Testis (tissue), 2 donors: Measurements from ENCODE around the gene URM1.

Experiments
- POLR2A ChIP-seq: fragments of 450-650 bp; IDR thresholded peaks from one replicate; pipeline ENCODE4 v1.6.1; 2017; ENCODE audit warnings: antibody characterized with exemption, mild to moderate bottlenecking, moderate library complexity
- TF ChIP-seq, protein P1 (sequence below), 3 experiments: fragments of 450-650 bp in 2 of 3; fragments of 200-600 bp in 1 of 3; sonication (generic) in 1 of 3; IDR thresholded peaks; one replicate each; pipeline ENCODE4 v1.5.1; 2016 to 2019; ENCODE audit warnings: antibody characterized with exemption in 3 of 3, mild to moderate bottlenecking in 2 of 3, moderate library complexity in 1 of 3

DNA sequence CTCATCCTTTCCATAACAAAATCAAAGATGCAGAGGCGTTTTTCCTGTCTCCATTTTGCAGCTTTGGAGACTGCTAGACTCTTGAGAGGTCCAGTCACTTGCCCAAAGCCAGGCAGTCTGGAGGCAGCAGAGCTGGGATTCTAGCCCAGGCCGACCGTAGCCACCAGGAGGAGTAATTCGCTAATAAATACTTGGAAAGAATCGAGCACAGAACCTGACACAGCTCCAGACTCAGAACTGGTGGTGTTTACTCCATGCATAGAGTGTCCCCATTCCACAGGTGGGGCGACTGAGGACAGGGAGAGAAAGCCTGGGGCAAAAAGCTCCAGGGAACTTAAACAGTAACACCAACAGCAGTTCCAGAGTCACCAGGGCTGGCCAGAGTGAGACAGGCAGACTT lies 38.8 kb downstream of the URM1 start:
- TF ChIP-seq, protein P1, sequence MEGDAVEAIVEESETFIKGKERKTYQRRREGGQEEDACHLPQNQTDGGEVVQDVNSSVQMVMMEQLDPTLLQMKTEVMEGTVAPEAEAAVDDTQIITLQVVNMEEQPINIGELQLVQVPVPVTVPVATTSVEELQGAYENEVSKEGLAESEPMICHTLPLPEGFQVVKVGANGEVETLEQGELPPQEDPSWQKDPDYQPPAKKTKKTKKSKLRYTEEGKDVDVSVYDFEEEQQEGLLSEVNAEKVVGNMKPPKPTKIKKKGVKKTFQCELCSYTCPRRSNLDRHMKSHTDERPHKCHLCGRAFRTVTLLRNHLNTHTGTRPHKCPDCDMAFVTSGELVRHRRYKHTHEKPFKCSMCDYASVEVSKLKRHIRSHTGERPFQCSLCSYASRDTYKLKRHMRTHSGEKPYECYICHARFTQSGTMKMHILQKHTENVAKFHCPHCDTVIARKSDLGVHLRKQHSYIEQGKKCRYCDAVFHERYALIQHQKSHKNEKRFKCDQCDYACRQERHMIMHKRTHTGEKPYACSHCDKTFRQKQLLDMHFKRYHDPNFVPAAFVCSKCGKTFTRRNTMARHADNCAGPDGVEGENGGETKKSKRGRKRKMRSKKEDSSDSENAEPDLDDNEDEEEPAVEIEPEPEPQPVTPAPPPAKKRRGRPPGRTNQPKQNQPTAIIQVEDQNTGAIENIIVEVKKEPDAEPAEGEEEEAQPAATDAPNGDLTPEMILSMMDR (IDR thresholded peaks at IDR 0.05): no peak
- no peak for TF ChIP-seq POLR2A
